IPS DF 4.7 (cell line): Measurements from ENCODE around the gene CALB2.

ENCODE experiments used
- DNase-seq: peaks from one replicate; pipeline ENCODE4 v3.0.0-alpha.2; 2013; ENCODE audit warnings: low spot score; ENCODE audit errors: extremely low read depth

CALB2 gene

GRCh38 chr16:71426069-71426879, 67.8 kb downstream of the CALB2 start:
- peak; percentile 96 for DNase-seq

- DNase-seq: no peak
These were observed 68.5 kb downstream of the CALB2 start for GRCh38 chr16:71426880-71427615.

- no peak for DNase-seq
These were observed 69.9 kb downstream of the CALB2 start for GRCh38 chr16:71428385-71428784.

GRCh38 chr16:71428883-71429282, 70.4 kb downstream of the CALB2 start:
- no peak for DNase-seq

GRCh38 chr16:71429581-71429980, 71.1 kb downstream of the CALB2 start:
- DNase-seq: no peak

GRCh38 chr16:71430744-71431143, 72.2 kb downstream of the CALB2 start:
- no peak for DNase-seq

GRCh38 chr16:71431176-71431575, 72.7 kb downstream of the CALB2 start:
- DNase-seq: no peak

GRCh38 chr16:71431991-71432390, 73.5 kb downstream of the CALB2 start:
- DNase-seq: no peak

- no peak for DNase-seq
These were observed 74.4 kb downstream of the CALB2 start for GRCh38 chr16:71432906-71433305.

GRCh38 chr16:71436473-71436872, 78.0 kb downstream of the CALB2 start:
- DNase-seq: no peak

- no peak for DNase-seq
These were observed 81.0 kb downstream of the CALB2 start for GRCh38 chr16:71439523-71439922.
